Brain microvascular endothelial cell (primary cell): ENCODE results near the gene NXPE3.

Experiments
- DNase-seq: peaks from one replicate; pipeline ENCODE4 v3.0.0-alpha.2; 2020
- H3K27ac ChIP-seq: fragments of 250-450 bp; sonication (Bioruptor Pico); 2 replicates; pipeline ENCODE4 v1.5.1; 2020; ENCODE audit warnings: mild to moderate bottlenecking, moderate library complexity
- H3K27me3 ChIP-seq: fragments of 250-450 bp; sonication (Bioruptor Pico); replicated peaks from 2 replicates; pipeline ENCODE4 v1.5.1; 2020; ENCODE audit warnings: mild to moderate bottlenecking
- H3K36me3 ChIP-seq: fragments of 250-450 bp; sonication (Bioruptor Pico); replicated peaks from 2 replicates; pipeline ENCODE4 v1.5.1; 2020; ENCODE audit warnings: mild to moderate bottlenecking
- H3K4me3 ChIP-seq: 2 replicates; pipeline ENCODE4 v1.5.1; 2011; ENCODE audit warnings: low read depth, mild to moderate bottlenecking, control low read depth, low read length, moderate library complexity
- in situ Hi-C: cut with HindIII; loops from 2 replicates; pipeline ENCODE4 v1.10.0; 2017; ENCODE audit warnings: low sequenced_read_pairs, low pct_ligation_motif_present
- TF ChIP-seq, protein P1 (sequence below): IDR thresholded peaks from 2 replicates; pipeline ENCODE4 v1.5.1; 2011; ENCODE audit warnings: low read depth, mild to moderate bottlenecking, moderate library complexity, low read length, control low read depth, inconsistent platforms; ENCODE audit errors: missing control alignments

Gene NXPE3

DNA sequence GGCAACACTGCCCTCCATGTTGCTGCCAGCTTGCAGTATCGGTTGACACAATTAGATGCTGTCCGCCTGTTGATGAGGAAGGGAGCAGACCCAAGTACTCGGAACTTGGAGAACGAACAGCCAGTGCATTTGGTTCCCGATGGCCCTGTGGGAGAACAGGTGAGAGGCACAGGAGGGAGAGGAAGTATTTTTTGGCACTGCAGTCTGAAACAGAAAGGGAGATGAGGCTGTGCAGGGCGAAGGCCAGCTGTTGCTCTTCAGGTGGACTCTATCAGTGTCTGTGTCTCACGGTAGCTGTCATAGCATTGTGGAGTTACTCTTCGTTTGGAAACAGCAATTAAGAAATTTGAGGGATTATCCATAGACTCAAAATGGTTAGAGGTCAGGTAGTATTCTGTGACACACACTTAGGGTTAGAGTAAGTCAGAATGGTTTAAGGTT is 78.3 kb downstream of the NXPE3 start:
- H3K36me3 ChIP-seq = peaks cover 87% of the 10 kb centered on the region
- H3K4me3 ChIP-seq = no peak overlapping the region
- H3K27me3 ChIP-seq = no peaks in the 10 kb centered on the region
- TF ChIP-seq, protein P1, sequence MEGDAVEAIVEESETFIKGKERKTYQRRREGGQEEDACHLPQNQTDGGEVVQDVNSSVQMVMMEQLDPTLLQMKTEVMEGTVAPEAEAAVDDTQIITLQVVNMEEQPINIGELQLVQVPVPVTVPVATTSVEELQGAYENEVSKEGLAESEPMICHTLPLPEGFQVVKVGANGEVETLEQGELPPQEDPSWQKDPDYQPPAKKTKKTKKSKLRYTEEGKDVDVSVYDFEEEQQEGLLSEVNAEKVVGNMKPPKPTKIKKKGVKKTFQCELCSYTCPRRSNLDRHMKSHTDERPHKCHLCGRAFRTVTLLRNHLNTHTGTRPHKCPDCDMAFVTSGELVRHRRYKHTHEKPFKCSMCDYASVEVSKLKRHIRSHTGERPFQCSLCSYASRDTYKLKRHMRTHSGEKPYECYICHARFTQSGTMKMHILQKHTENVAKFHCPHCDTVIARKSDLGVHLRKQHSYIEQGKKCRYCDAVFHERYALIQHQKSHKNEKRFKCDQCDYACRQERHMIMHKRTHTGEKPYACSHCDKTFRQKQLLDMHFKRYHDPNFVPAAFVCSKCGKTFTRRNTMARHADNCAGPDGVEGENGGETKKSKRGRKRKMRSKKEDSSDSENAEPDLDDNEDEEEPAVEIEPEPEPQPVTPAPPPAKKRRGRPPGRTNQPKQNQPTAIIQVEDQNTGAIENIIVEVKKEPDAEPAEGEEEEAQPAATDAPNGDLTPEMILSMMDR = no peak
- DNase-seq = no peak
- in situ Hi-C loops = loop anchor here (25.0 kb wide), 1 partner anchor 230 kb away; no protein-coding TSS in a partner anchor
- no peak overlapping the region for H3K27ac ChIP-seq

DNA sequence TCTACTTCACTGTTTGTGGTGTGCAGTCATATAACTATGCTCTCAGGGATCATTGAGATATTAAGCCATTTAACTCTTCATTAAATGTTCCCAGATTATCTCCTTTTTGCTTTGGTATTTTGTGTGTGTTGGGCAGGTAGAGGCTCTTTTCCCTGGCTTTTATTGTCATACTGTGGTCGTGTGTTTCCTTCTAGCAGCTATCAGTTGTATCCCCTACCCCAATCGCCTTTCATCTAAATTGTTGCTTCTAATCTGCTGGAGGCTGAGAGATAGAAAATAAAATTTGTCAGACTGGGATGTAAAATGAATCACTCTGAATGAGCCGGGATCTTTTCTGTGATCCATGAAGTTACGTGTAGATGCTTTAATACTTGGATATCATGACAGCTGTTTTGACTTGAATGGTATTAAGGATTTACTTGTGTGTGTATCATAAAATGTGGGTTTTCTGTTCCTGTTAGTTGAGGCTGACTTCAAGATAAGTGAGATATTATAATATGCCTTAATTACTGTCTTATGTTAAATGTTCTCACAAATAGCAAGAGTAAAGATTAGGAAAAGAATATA is 79.5 kb downstream of the NXPE3 start:
- Histone ChIP-seq H3K36me3 (peaks cover 74% of the 10 kb centered on the region), H3K4me3 (no peak overlapping the region)

DNA sequence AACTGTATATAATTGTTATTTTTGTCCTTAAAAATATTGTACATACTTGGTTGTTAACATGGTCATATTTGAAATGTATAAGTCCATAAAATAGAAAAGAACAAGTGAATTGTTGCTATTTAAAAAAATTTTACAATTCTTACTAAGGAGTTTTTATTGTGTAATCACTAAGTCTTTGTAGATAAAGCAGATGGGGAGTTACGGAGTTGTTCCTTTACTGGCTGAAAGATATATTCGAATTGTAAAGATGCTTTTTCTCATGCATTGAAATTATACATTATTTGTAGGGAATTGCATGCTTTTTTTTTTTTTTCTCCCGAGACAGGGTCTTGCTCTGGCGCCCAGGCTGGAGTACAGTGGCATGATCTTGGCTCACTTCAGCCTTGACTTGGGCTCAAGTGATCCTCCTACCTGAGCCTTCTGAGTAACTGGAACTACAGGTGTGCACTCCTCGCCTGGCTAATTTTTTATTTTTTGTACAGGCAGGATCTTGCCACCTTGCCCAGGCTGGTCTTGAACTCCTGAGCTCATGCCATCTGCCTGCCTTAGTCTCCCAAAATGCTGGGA is 81.0 kb downstream of the NXPE3 start:
- Histone ChIP-seq H3K27ac (no peak overlapping the region), H3K4me3 (no peak overlapping the region), H3K36me3 (peaks cover 60% of the 10 kb centered on the region), H3K27me3 (no peaks in the 10 kb centered on the region)
- TF ChIP-seq, protein P1 = no peak
- in situ Hi-C loops = loop anchor here (25.0 kb wide), 1 partner anchor 227 kb away; no protein-coding TSS in a partner anchor
- DNase-seq = no peak

More for the DNA sequence above, 79.5 kb downstream of the NXPE3 start:
- no peak for DNase-seq
- Histone ChIP-seq H3K27ac (no peak overlapping the region), H3K27me3 (no peaks in the 10 kb centered on the region)
- TF ChIP-seq, protein P1 = no peak
- in situ Hi-C loops = loop anchor here (25.0 kb wide), 1 partner anchor 229 kb away; no protein-coding TSS in a partner anchor

DNA sequence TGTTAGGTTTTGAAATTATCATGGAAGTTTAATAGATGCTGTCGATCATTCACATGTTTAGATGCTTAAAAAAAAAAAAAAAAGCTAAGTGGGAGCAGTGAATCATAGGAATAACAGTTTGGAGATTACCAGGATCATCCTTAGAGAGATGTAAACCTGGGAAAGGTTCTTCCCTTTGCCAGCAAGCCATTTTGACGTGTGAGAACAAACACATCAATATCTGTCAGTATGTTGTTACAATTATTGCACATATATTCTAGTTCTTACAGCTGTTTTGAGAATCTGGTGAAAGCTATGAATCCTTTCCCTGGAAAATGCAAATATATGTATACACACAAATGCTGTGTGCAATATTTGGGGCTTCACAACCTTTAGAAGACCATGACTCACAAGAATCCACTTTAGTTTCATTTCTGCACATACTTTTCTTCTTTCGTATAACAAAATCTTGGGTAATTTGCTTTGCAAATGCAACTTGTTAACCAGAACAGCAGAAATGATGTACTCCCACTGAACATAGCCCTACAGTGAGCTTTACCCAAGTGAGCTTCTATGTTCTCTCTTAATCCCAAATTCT is 82.3 kb downstream of the NXPE3 start:
- no peak for DNase-seq
- in situ Hi-C loops = loop anchor here (25.0 kb wide), 1 partner anchor 226 kb away; no protein-coding TSS in a partner anchor
- Histone ChIP-seq H3K27ac (no peak overlapping the region), H3K27me3 (no peaks in the 10 kb centered on the region), H3K36me3 (peaks cover 47% of the 10 kb centered on the region), H3K4me3 (no peak overlapping the region)
- TF ChIP-seq, protein P1 = no peak

DNA sequence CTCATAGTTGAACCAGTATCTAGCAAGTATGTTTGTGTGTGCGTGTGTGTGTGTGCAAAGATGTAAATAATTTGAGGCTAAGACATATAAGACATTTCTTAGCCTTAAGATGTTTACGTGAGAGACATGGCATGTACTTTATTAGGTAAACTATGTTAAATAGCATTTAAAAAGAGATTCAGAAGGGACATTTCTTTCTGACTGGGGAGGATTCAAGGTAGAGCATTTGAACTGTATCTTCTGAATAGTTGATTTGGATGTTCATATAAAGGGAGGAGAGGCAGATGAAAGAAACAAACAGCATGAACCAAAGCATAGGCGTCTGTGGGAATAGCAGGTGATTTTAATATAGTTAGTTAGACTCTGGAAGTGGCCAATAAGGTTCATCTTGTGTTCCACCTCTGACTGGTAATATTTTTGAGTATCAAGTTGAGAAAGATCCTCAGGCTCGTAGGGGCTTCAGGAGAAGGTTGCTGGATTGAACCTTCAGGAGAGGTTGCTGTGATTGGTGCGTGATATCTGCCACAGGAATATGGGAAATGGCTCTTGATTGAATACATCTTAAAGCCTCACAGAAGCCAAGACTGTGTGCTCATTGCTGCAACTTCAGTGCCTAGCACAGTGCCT is 82.9 kb downstream of the NXPE3 start:
- H3K27ac ChIP-seq = no peak overlapping the region
- no peaks in the 10 kb centered on the region for H3K27me3 ChIP-seq
- in situ Hi-C loops = loop anchor here (25.0 kb wide), 1 partner anchor 225 kb away; no protein-coding TSS in a partner anchor
- TF ChIP-seq, protein P1 = no peak
- H3K4me3 ChIP-seq = no peak overlapping the region
- DNase-seq = no peak
- peaks cover 41% of the 10 kb centered on the region for H3K36me3 ChIP-seq
